ENCODE results near the gene SPATA17. TPM values are rescaled to one million over a fixed set of nuclear protein-coding genes. Genes with fewer than 3 reads are reported as not detected.

Gene SPATA17
- total and polyA plus RNA-seq, 2 of the 13 experiments (the other 11 are each of a cell fraction or from before 2014, with no cell fraction given): 0.48 to 1.7 TPM

DNA sequence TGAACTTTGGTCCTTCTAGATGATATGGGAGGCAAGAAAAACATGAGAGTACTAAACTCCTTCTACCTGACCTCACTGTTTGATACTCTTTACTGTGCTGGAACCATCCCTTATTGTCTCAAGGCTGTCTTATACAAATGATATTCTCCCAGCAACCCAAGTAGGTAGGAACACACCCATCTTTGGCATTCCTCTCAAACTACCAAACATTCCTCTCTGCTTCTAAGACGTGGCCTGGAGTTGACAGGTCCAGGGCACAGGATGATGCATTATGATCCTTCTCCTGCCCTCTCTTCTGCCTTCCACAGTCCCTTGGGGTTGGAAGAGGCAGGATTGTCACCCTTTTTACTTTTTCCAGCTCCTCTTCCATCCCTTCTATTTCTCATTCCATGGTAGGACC lies 90.5 kb downstream of the SPATA17 start:
- Histone ChIP-seq H3K79me2 (ENCODE audit: insufficient read depth, low read length) (no peaks in the 10 kb centered on the region), H3K27ac (ENCODE audit: extremely low read length, insufficient read depth, low read length) (no peak overlapping the region), H2AFZ (ENCODE audit: low read length) (no peak overlapping the region), H3K4me2 (ENCODE audit: low read depth, low read length) (no peak overlapping the region), H3K4me3 (replicated peaks in 1 of 3; ENCODE audit: insufficient read depth in 1 of 3, low read depth in 2 of 3, low read length in 3 of 3) (no peak overlapping the region), H3K4me1 (ENCODE audit: insufficient read depth, low read length) (no peaks in the 10 kb centered on the region; the same call in 1 of the 2 replicates), H4K20me1 (ENCODE audit: insufficient read depth, low read length) (no peaks in the 10 kb centered on the region), H3K27me3 (ENCODE audit: control insufficient read depth in 1 of 2, insufficient read depth in 2 of 2, low read length in 2 of 2) (no peaks in the 10 kb centered on the region), H3K9me3 (ENCODE audit: low read length) (no peaks in the 10 kb centered on the region), H3K9ac (ENCODE audit: insufficient read depth, low read depth, low read length) (no peak overlapping the region), H3K36me3 (replicated peaks in 1 of 2; ENCODE audit: control insufficient read depth in 1 of 2, insufficient read depth in 2 of 2, low read length in 2 of 2) (no peaks in the 10 kb centered on the region)
- CTCF ChIA-PET (ENCODE audit: low intra/inter-chr PET ratio, low total read pairs): no interaction called here
- POLR2A ChIA-PET: no interaction called here
- FAIRE-seq: no peak
- no TSS peak for BruUV-seq (replicated peaks)
- intact Hi-C loops (cut with micrococcal nuclease; ENCODE audit: unreplicated experiment) (no loop called here), in situ Hi-C loops (cut with HindIII; ENCODE audit: extremely low pct_ligation_motif_present, low pct_unique_long_range_greater_than_20kb) (no loop called here)
- WGBS (ENCODE audit: low lambda C conversion rate): 11% methylated on average over 1 of the region's 1 CpG
- TF ChIP-seq KDM5B (CRISPR knock-in tag; IDR thresholded peaks at IDR 0.05; ENCODE audit: borderline replicate concordance) (no peak), ZBTB1 (CRISPR knock-in tag; IDR thresholded peaks at IDR 0.05; ENCODE audit: borderline replicate concordance) (no peak), ZNF143 (CRISPR knock-in tag; IDR thresholded peaks at IDR 0.05) (no peak), MXI1 (IDR thresholded peaks at IDR 0.05; ENCODE audit: borderline replicate concordance, low read depth, low read length) (no peak), TP53 (CRISPR knock-in tag; conservative IDR thresholded peaks at IDR 0.05) (no peak), FOXM1 (CRISPR knock-in tag; IDR thresholded peaks at IDR 0.05) (no peak), ADNP (CRISPR knock-in tag; IDR thresholded peaks at IDR 0.05) (no peak)
- TF ChIP-seq, protein P1, sequence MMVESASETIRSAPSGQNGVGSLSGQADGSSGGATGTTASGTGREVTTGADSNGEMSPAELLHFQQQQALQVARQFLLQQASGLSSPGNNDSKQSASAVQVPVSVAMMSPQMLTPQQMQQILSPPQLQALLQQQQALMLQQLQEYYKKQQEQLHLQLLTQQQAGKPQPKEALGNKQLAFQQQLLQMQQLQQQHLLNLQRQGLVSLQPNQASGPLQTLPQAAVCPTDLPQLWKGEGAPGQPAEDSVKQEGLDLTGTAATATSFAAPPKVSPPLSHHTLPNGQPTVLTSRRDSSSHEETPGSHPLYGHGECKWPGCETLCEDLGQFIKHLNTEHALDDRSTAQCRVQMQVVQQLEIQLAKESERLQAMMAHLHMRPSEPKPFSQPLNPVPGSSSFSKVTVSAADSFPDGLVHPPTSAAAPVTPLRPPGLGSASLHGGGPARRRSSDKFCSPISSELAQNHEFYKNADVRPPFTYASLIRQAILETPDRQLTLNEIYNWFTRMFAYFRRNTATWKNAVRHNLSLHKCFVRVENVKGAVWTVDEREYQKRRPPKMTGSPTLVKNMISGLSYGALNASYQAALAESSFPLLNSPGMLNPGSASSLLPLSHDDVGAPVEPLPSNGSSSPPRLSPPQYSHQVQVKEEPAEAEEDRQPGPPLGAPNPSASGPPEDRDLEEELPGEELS (CRISPR knock-in tag; IDR thresholded peaks at IDR 0.05): no peak
- TF ChIP-seq, protein P2, sequence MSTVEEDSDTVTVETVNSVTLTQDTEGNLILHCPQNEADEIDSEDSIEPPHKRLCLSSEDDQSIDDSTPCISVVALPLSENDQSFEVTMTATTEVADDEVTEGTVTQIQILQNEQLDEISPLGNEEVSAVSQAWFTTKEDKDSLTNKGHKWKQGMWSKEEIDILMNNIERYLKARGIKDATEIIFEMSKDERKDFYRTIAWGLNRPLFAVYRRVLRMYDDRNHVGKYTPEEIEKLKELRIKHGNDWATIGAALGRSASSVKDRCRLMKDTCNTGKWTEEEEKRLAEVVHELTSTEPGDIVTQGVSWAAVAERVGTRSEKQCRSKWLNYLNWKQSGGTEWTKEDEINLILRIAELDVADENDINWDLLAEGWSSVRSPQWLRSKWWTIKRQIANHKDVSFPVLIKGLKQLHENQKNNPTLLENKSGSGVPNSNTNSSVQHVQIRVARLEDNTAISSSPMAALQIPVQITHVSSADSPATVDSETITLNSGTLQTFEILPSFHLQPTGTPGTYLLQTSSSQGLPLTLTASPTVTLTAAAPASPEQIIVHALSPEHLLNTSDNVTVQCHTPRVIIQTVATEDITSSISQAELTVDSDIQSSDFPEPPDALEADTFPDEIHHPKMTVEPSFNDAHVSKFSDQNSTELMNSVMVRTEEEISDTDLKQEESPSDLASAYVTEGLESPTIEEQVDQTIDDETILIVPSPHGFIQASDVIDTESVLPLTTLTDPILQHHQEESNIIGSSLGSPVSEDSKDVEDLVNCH (CRISPR knock-in tag; IDR thresholded peaks at IDR 0.05): no peak
- no peak for ATAC-seq
- no peak for DNase-seq (ENCODE audit: low spot score)

All from HepG2 (cell line).